GM04503 (cell line): ENCODE results near the gene LGMN.
"Not testable (repeated sequence)": the region's sequence is repeated elsewhere in the genome, so short reads cannot be mapped to it uniquely, and the experiment has no call there.

Experiments used
- DNase-seq: peaks from one replicate; pipeline ENCODE4 v3.0.0-alpha.2; 2012; ENCODE audit warnings: low read depth

Gene LGMN

GRCh38 chr14:92760524-92760805, 12.0 kb upstream of the LGMN start:
- no peak for DNase-seq

- DNase-seq = no peak
Measured at GRCh38 chr14:92759679-92760523, 11.5 kb upstream of the LGMN start.

- DNase-seq = no peak
Measured at GRCh38 chr14:92759300-92759678, 10.9 kb upstream of the LGMN start.

- no peak for DNase-seq
Measured at GRCh38 chr14:92756446-92756845, 8.0 kb upstream of the LGMN start.

- no peak for DNase-seq
Measured at GRCh38 chr14:92755495-92755894, 7.1 kb upstream of the LGMN start.

GRCh38 chr14:92754966-92755365, 6.5 kb upstream of the LGMN start:
- DNase-seq = no peak

GRCh38 chr14:92753250-92753649, 4.8 kb upstream of the LGMN start:
- DNase-seq = no peak

- no peak for DNase-seq
Measured at GRCh38 chr14:92751819-92752218, 3.4 kb upstream of the LGMN start.

- no peak for DNase-seq
Measured at GRCh38 chr14:92750994-92751400, 2.6 kb upstream of the LGMN start.

- not testable (repeated sequence) for DNase-seq
Measured at GRCh38 chr14:92750222-92750728, 1.8 kb upstream of the LGMN start.

GRCh38 chr14:92747701-92748258, 647 bp downstream of the LGMN start:
- DNase-seq = peak; percentile 47

GRCh38 chr14:92744198-92744597, 4.2 kb downstream of the LGMN start:
- no peak for DNase-seq

- DNase-seq = no peak
Measured at GRCh38 chr14:92740440-92740839, 8.0 kb downstream of the LGMN start.

- no peak for DNase-seq
Measured at GRCh38 chr14:92737619-92738188, 10.7 kb downstream of the LGMN start.

GRCh38 chr14:92737206-92737605, 11.2 kb downstream of the LGMN start:
- DNase-seq = no peak

GRCh38 chr14:92735344-92735743, 13.1 kb downstream of the LGMN start:
- DNase-seq = no peak

GRCh38 chr14:92734618-92735017, 13.8 kb downstream of the LGMN start:
- no peak for DNase-seq

GRCh38 chr14:92733007-92733406, 15.4 kb downstream of the LGMN start:
- DNase-seq = no peak

GRCh38 chr14:92731622-92732115, 16.8 kb downstream of the LGMN start:
- DNase-seq = no peak

- DNase-seq = no peak
Measured at GRCh38 chr14:92729634-92730358, 18.6 kb downstream of the LGMN start.

- DNase-seq = no peak
Measured at GRCh38 chr14:92728759-92729364, 19.6 kb downstream of the LGMN start.

GRCh38 chr14:92726933-92727262, 21.5 kb downstream of the LGMN start:
- no peak for DNase-seq
